ENCODE results near the gene CTIF.

Gene CTIF

GRCh38 chr18:48875314-48875941 is 336.6 kb downstream of the CTIF start:
- no peak overlapping the region for H3K4me3 ChIP-seq (ENCODE audit: low read depth, low read length)
- H3K9me3 ChIP-seq: no peaks in the 10 kb centered on the region
- no peaks in the 10 kb centered on the region for H3K27me3 ChIP-seq
- no peaks in the 10 kb centered on the region for H3K36me3 ChIP-seq
- no peak for DNase-seq
- TF ChIP-seq, protein P1, sequence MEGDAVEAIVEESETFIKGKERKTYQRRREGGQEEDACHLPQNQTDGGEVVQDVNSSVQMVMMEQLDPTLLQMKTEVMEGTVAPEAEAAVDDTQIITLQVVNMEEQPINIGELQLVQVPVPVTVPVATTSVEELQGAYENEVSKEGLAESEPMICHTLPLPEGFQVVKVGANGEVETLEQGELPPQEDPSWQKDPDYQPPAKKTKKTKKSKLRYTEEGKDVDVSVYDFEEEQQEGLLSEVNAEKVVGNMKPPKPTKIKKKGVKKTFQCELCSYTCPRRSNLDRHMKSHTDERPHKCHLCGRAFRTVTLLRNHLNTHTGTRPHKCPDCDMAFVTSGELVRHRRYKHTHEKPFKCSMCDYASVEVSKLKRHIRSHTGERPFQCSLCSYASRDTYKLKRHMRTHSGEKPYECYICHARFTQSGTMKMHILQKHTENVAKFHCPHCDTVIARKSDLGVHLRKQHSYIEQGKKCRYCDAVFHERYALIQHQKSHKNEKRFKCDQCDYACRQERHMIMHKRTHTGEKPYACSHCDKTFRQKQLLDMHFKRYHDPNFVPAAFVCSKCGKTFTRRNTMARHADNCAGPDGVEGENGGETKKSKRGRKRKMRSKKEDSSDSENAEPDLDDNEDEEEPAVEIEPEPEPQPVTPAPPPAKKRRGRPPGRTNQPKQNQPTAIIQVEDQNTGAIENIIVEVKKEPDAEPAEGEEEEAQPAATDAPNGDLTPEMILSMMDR (IDR thresholded peaks at IDR 0.05; ENCODE audit: low read depth, low read length): no peak
- no peaks in the 10 kb centered on the region for H3K4me1 ChIP-seq

DNA sequence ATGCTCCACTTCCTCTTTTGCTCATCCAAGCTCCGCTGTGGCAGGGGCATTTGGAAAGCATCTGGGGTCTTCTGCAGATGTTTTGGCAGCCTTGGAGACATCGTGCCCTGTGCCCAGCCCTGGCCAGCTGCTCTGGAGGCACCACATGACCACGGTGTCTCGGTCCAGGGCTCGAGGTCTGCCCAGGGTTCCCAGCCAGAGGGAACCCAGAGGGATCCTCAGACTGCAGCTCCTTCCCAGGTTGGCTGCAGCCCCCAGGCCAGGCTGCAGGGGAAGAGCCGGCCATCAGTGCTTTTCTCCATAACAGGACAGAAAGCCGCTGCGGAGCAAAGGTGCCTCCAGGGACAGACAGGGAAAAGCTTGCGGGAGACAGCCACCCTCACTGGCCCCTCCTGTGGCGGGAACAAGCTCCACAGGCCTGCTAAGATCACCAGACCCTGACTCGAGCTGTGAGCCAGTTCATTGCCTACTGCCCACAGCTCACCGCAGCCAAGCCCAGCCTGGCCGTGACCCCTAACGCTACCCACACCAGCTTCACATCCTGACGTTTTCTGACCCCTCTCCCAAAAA is 337.2 kb downstream of the CTIF start:
- H3K36me3 ChIP-seq: no peaks in the 10 kb centered on the region
- H3K9me3 ChIP-seq: no peaks in the 10 kb centered on the region
- TF ChIP-seq, protein P1 (IDR thresholded peaks at IDR 0.05; ENCODE audit: low read depth, low read length): peak; percentile 36
- no peaks in the 10 kb centered on the region for H3K27me3 ChIP-seq
- H3K4me3 ChIP-seq (ENCODE audit: low read depth, low read length): no peak overlapping the region
- DNase-seq: peak; percentile 61
- no peaks in the 10 kb centered on the region for H3K4me1 ChIP-seq

- TF ChIP-seq, protein P1 (IDR thresholded peaks at IDR 0.05; ENCODE audit: low read depth, low read length): no peak
- Histone ChIP-seq H3K4me1 (no peaks in the 10 kb centered on the region), H3K27me3 (no peaks in the 10 kb centered on the region), H3K36me3 (no peaks in the 10 kb centered on the region), H3K9me3 (no peaks in the 10 kb centered on the region), H3K4me3 (ENCODE audit: low read depth, low read length) (no peak overlapping the region)
- DNase-seq: no peak
Measured at GRCh38 chr18:48876590-48876989, 337.8 kb downstream of the CTIF start.

DNA sequence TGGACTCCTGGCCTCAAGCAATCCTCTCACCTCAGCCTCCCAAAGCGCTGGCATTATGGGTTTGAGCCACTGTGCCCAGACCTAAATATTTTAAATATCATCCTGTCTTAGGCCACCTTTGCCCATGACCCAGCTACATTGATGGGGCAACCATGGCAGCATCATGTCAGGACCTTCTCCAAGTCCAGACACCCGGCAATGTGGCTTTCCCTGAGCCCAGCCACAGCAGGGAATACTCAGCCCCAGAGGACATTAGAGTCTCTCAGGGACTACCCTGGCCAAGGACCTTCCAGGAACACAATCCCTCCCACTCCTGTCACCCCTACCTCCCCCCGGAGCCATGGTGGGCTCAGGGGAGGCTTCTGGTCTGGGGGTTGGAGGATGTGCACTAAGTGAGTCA is 339.1 kb downstream of the CTIF start:
- TF ChIP-seq, protein P1 (IDR thresholded peaks at IDR 0.05; ENCODE audit: low read depth, low read length): no peak
- Histone ChIP-seq H3K4me3 (ENCODE audit: low read depth, low read length) (no peak overlapping the region), H3K27me3 (no peaks in the 10 kb centered on the region), H3K4me1 (no peaks in the 10 kb centered on the region), H3K36me3 (no peaks in the 10 kb centered on the region), H3K9me3 (no peaks in the 10 kb centered on the region)
- DNase-seq: no peak

- H3K27me3 ChIP-seq: no peaks in the 10 kb centered on the region
- no peaks in the 10 kb centered on the region for H3K36me3 ChIP-seq
- no peak for DNase-seq
- no peaks in the 10 kb centered on the region for H3K9me3 ChIP-seq
- TF ChIP-seq, protein P1 (IDR thresholded peaks at IDR 0.05; ENCODE audit: low read depth, low read length): no peak
- H3K4me1 ChIP-seq: no peaks in the 10 kb centered on the region
- H3K4me3 ChIP-seq (ENCODE audit: low read depth, low read length): no peak overlapping the region
Measured at GRCh38 chr18:48878471-48878870, 339.6 kb downstream of the CTIF start.

GRCh38 chr18:48879008-48879431 is 340.2 kb downstream of the CTIF start:
- no peaks in the 10 kb centered on the region for H3K4me1 ChIP-seq
- no peak overlapping the region for H3K4me3 ChIP-seq (ENCODE audit: low read depth, low read length)
- no peak for DNase-seq
- no peaks in the 10 kb centered on the region for H3K36me3 ChIP-seq
- TF ChIP-seq, protein P1 (IDR thresholded peaks at IDR 0.05; ENCODE audit: low read depth, low read length): no peak
- no peaks in the 10 kb centered on the region for H3K27me3 ChIP-seq
- H3K9me3 ChIP-seq: no peaks in the 10 kb centered on the region

Data from BE2C (cell line).